Lower lobe of right lung (tissue), 2 donors: ENCODE data around the gene SARDH. TPM values are rescaled to one million over a fixed set of nuclear protein-coding genes. Genes with fewer than 3 reads are reported as not detected.

Experiments
- ATAC-seq, 2 donors: fragments of 200-7000 bp; cut with Tn5 transposase; one replicate each; pipeline ENCODE4 v1.9.1; 2020 to 2022; ENCODE audit warnings: mild to moderate bottlenecking in 2 of 2, moderate library complexity in 2 of 2
- DNase-seq: peaks from one replicate; pipeline ENCODE4 v3.0.0-alpha.2; 2020
- H3K27ac ChIP-seq: fragments of 200-600 bp; one replicate; pipeline ENCODE4 v1.8.0; 2022
- H3K27me3 ChIP-seq: fragments of 200-600 bp; one replicate; pipeline ENCODE4 v1.8.0; 2022; ENCODE audit warnings: low read depth
- H3K36me3 ChIP-seq: fragments of 200-600 bp; one replicate; pipeline ENCODE4 v1.8.0; 2022; ENCODE audit warnings: mild to moderate bottlenecking
- H3K4me1 ChIP-seq: fragments of 200-600 bp; one replicate; pipeline ENCODE4 v1.8.0; 2022
- H3K4me3 ChIP-seq: fragments of 200-600 bp; one replicate; pipeline ENCODE4 v1.8.0; 2022; ENCODE audit warnings: mild to moderate bottlenecking
- H3K9me3 ChIP-seq: fragments of 200-600 bp; one replicate; pipeline ENCODE4 v1.8.0; 2022
- intact Hi-C: fragments of 100-400 bp; cut with DNase I; formaldehyde crosslinking; loops from one replicate; pipeline ENCODE4 v1.11.0; 2022
- total RNA-seq: library from RNA; stranded (reverse); fragmentation: NEBNext Ultra II Directional; extraction: Animal tissue kit (Norgen Biotek cat#: 25700); gene quantifications from one replicate; pipeline ENCODE4 v1.2.1, GENCODE V29; 2021
- TF ChIP-seq, protein P1 (sequence below): fragments of 200-600 bp; IDR thresholded peaks from one replicate; pipeline ENCODE4 v1.8.0; 2022; ENCODE audit warnings: antibody characterized with exemption, mild to moderate bottlenecking
- donor health status: DM: no; HTN: yes; CAD: no; lungs with severe emphysema.

Gene SARDH
- total RNA-seq, 1 donor from 2014 or later = 3.4 TPM

DNA sequence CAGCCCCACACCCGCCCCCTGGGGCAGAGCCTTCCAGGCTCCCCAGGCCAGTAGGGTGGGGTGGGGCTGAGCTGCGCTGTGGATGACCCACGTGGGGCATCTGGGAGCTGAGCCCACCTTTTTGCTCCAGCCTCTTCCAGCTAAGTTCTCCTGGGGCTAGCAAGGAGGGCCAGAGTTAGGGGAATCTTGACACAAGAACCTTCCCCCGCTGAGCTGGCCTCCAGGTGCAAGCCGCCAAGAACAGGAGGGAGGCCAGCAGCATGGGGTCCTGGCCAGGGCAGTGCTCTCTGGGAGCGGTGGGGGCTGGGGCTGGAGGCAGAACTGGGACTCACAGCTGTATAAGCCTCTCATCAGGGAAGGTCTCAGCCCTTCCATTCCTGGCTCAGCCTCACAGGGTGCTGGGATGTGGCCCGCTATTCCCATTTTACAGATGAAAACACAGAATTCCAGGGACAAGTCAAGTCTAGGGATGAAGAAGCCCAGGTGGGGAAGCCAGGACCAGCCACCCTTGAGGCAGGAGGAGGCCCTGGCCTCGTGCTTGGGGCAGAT, 21.5 kb downstream of the SARDH start:
- no peaks in the 10 kb centered on the region for H3K36me3 ChIP-seq
- peaks cover 14% of the 10 kb centered on the region for H3K4me1 ChIP-seq
- no peak for DNase-seq
- H3K4me3 ChIP-seq = no peak overlapping the region
- H3K27me3 ChIP-seq = no peaks in the 10 kb centered on the region
- H3K27ac ChIP-seq = no peak overlapping the region
- ATAC-seq = peak in 1 of 2 donors; percentile 12
- intact Hi-C loops = no loop called here
- no peaks in the 10 kb centered on the region for H3K9me3 ChIP-seq
- TF ChIP-seq, protein P1, sequence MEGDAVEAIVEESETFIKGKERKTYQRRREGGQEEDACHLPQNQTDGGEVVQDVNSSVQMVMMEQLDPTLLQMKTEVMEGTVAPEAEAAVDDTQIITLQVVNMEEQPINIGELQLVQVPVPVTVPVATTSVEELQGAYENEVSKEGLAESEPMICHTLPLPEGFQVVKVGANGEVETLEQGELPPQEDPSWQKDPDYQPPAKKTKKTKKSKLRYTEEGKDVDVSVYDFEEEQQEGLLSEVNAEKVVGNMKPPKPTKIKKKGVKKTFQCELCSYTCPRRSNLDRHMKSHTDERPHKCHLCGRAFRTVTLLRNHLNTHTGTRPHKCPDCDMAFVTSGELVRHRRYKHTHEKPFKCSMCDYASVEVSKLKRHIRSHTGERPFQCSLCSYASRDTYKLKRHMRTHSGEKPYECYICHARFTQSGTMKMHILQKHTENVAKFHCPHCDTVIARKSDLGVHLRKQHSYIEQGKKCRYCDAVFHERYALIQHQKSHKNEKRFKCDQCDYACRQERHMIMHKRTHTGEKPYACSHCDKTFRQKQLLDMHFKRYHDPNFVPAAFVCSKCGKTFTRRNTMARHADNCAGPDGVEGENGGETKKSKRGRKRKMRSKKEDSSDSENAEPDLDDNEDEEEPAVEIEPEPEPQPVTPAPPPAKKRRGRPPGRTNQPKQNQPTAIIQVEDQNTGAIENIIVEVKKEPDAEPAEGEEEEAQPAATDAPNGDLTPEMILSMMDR = no peak

DNA sequence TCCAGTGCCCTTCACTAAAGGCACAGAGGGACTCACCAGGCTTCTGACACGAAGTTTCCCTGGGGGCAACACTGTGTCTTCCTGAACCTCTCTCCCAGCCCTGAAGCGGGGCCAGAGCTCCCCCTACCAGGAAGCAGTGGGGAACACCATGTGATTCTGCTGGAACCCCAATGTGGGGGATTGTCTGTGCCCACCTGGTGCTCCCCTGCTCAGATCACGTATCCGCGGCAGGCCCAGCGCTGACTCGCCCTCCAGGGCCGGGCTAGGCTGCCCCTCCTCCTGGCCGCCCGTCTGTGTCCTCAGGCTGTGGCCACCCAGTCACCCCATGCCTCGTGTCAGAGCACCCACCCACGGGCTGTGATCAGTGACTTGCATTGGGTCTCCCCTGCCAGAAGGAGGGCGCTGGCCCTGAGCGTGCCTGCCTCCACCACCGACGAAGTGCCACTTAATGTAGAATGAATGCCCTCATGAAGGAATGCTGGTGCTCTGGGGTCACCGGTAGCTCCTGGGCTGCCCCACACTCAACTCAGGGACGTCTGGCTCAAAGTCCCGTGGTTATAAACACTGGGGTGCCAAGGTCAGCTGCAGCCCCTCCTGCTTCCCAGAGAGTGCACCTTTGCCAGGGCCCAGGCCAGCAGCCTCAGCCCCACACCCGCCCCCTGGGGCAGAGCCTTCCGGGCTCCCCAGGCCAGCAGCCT, 22.1 kb downstream of the SARDH start:
- no peak overlapping the region for H3K4me3 ChIP-seq
- peaks cover 14% of the 10 kb centered on the region for H3K4me1 ChIP-seq
- H3K9me3 ChIP-seq = no peaks in the 10 kb centered on the region
- peak overlapping the region; percentile 32 for H3K27ac ChIP-seq
- H3K27me3 ChIP-seq = no peaks in the 10 kb centered on the region
- DNase-seq = no peak
- TF ChIP-seq, protein P1 = peak; percentile 36
- ATAC-seq = peak in 1 of 2 donors; percentile 35
- intact Hi-C loops = no loop called here
- no peaks in the 10 kb centered on the region for H3K36me3 ChIP-seq

DNA sequence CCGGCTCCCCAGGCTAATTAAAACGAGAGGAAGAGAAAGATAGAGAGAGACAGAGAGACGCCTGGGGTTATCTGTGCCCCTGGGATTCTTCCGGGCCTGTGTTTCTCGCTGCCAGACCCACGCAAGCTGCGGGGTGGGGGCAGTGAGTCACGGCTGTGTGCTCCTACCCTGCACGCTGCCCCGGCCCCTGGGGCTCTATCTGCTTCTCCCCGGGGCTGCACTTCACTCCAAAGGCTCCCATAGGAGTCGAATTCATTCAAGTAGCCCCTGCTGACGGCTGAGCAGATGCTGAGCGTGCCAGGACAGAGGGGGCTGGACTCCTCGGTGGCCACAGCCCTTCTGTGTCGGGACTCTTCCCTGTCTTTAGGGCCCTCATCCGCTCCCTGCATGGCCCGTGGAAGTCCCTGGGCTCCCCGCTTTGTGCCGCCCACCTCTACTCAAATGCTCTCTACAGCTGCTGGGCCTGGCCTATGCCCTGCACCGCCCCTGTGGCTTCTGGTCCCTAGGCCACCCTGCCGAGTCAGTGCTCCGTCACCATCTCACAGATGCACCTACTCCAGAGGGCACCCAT, 22.8 kb downstream of the SARDH start:
- ATAC-seq (no peak), DNase-seq (no peak)
- Histone ChIP-seq H3K4me1 (peaks cover 14% of the 10 kb centered on the region), H3K4me3 (no peak overlapping the region), H3K27ac (peak overlapping the region; percentile 32), H3K9me3 (no peaks in the 10 kb centered on the region), H3K36me3 (no peaks in the 10 kb centered on the region), H3K27me3 (no peaks in the 10 kb centered on the region)
- TF ChIP-seq, protein P1 = no peak
- intact Hi-C loops = no loop called here

DNA sequence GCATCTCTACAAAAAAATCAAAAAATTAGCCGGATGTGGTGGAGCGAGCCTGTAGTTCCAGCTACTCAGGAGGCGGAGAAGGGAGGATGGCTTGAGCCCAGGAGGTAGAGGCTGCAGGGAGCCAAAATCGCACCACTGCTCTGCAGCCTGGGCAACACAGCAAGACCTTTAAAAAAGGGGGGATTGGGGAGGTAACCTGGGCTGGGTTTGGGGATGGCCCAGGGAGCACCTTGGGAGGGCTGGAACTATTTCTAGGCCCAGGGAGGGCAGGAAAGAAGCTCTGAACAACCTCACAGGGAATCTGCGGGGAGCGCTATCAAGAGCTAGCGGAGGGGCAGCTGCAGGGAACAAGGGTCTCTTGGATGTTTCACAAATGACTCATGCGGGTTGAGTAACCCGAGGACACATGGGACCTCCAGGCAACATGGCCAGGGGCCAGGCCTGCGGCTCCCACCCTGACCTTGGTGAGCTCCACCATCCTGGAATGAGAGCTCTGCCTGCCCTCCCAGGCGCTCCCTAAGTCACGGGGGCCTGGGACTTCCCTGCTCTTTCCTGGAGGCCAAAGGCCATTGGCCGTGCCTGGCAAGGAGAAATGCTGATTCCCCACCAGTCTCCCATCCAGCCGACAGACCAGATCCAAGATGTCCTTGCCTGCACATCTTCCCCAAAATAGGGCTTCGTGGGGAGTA, 23.4 kb downstream of the SARDH start:
- Histone ChIP-seq H3K9me3 (no peaks in the 10 kb centered on the region), H3K27ac (peak overlapping the region; percentile 18), H3K4me1 (peaks cover 14% of the 10 kb centered on the region), H3K4me3 (no peak overlapping the region), H3K27me3 (no peaks in the 10 kb centered on the region), H3K36me3 (no peaks in the 10 kb centered on the region)
- TF ChIP-seq, protein P1 = no peak
- intact Hi-C loops = no loop called here
- DNase-seq (peak; percentile 45), ATAC-seq (peak in 1 of 2 donors; percentile 13)

DNA sequence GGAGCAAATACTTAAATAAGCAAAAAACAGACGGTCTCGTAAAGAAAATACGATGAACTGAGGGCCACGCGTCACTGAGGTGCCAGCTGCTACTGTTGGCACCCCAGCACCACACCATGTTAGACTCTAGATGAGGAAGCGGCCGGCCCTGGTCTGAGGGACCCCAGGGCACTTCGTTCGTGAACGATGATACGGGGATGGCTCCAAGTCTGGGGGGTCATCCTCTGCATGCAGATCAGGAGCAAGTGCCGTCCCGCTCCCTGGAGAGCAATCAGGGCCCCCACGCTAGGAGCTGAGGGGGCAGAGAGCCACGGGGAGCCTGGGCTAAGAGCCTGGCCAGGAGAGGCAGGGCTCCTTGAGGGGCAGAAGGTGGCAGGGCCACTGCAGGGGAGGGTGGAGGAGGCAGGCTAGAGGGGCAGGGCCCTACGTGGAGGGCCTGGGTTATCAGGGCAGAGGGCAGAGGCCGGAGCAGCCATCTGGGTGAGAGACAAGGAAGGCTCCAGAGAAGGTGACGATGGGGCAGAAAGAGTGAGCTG, 24.1 kb downstream of the SARDH start:
- H3K4me3 ChIP-seq = no peak overlapping the region
- no peaks in the 10 kb centered on the region for H3K9me3 ChIP-seq
- DNase-seq (peak; percentile 42), ATAC-seq (no peak)
- TF ChIP-seq, protein P1 = no peak
- H3K4me1 ChIP-seq = peaks cover 14% of the 10 kb centered on the region
- intact Hi-C loops = no loop called here
- peak overlapping the region; percentile 18 for H3K27ac ChIP-seq
- H3K36me3 ChIP-seq = no peaks in the 10 kb centered on the region
- no peaks in the 10 kb centered on the region for H3K27me3 ChIP-seq
